Measurements from ENCODE around the gene LPIN1. TPM values are rescaled to one million over a fixed set of nuclear protein-coding genes. Genes with fewer than 3 reads are reported as not detected.

LPIN1 gene
- total and polyA plus RNA-seq, 2 of the 13 experiments (the other 11 are each of a cell fraction or from before 2014, with no cell fraction given) = 9.7 to 19.4 TPM

DNA sequence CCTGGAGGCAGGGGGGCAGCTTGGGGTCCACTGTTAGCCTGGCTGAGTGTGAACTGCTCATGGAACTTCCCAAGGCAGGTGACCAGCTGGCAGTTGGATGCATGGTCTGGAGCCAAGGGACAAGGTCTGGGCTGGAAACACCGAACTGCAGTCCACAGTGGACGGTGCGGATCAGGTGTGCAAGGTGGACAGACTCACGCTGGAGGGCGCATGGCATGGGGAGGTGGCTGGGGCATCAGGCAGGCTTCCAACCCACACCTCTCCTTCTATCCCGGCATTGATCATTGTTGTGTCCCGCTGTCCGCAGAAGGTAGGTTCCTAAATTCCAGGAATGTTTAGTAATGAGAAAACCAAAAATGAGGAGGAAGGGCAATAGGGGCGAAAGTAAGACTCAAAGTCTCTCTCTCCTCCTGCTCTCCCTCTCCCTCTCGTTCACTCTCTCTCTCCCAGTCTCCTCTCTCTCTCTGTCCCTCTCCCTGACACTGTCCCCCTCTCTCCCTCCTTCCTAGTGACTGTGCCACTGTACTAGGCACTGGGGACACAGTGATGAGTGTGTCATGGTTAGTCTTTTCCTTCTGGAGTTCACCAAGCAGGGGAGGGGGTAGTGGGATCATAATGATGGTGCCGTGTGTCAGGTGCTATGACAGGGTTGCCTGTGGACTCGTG is 30.3 kb upstream of the LPIN1 start (continued):
- TF ChIP-seq, protein P1, sequence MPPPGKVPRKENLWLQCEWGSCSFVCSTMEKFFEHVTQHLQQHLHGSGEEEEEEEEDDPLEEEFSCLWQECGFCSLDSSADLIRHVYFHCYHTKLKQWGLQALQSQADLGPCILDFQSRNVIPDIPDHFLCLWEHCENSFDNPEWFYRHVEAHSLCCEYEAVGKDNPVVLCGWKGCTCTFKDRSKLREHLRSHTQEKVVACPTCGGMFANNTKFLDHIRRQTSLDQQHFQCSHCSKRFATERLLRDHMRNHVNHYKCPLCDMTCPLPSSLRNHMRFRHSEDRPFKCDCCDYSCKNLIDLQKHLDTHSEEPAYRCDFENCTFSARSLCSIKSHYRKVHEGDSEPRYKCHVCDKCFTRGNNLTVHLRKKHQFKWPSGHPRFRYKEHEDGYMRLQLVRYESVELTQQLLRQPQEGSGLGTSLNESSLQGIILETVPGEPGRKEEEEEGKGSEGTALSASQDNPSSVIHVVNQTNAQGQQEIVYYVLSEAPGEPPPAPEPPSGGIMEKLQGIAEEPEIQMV (CRISPR knock-in tag; IDR thresholded peaks at IDR 0.05; ENCODE audit: low read depth) = no peak
- TF ChIP-seq ATF7-NPFF (CRISPR knock-in tag; IDR thresholded peaks at IDR 0.05; ENCODE audit: low read depth) (0 out of 2 replicates have a peak, but pooled peaks have one; percentile 31), SRF (IDR thresholded peaks at IDR 0.05; ENCODE audit: low read depth, low read length) (no peak)

DNA sequence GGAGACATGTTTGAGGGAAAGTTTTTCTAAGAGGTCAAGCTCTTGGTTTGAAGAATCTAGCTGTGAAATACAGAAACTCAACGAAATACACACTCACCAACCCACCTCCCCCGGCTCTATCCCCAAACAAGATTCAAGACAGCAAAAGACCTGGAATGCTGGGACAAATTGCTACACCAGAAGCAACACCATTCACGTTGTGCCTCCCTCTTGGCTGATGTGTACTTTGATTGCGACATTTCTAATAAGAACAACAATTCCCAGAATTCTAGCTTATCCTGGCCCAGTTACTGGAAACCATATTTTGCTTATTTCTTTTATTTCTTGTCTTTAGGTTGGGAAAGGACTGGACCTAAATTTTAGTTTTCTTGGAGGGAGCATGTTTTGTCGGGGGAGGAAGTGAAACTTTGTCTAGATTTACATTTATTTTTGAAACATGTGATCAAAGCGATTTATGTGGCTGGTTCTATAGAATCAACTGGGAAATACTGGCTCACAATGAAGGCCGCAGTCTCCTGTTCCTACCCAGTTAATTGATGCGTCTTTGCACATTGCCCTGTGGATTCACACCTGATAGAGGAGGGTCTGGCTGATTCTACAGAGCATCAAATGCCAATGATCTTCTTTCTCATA is 29.6 kb upstream of the LPIN1 start:
- in situ Hi-C loops (cut with HindIII; ENCODE audit: extremely low pct_ligation_motif_present, low pct_unique_long_range_greater_than_20kb) = no loop called here
- TF ChIP-seq, protein P2, sequence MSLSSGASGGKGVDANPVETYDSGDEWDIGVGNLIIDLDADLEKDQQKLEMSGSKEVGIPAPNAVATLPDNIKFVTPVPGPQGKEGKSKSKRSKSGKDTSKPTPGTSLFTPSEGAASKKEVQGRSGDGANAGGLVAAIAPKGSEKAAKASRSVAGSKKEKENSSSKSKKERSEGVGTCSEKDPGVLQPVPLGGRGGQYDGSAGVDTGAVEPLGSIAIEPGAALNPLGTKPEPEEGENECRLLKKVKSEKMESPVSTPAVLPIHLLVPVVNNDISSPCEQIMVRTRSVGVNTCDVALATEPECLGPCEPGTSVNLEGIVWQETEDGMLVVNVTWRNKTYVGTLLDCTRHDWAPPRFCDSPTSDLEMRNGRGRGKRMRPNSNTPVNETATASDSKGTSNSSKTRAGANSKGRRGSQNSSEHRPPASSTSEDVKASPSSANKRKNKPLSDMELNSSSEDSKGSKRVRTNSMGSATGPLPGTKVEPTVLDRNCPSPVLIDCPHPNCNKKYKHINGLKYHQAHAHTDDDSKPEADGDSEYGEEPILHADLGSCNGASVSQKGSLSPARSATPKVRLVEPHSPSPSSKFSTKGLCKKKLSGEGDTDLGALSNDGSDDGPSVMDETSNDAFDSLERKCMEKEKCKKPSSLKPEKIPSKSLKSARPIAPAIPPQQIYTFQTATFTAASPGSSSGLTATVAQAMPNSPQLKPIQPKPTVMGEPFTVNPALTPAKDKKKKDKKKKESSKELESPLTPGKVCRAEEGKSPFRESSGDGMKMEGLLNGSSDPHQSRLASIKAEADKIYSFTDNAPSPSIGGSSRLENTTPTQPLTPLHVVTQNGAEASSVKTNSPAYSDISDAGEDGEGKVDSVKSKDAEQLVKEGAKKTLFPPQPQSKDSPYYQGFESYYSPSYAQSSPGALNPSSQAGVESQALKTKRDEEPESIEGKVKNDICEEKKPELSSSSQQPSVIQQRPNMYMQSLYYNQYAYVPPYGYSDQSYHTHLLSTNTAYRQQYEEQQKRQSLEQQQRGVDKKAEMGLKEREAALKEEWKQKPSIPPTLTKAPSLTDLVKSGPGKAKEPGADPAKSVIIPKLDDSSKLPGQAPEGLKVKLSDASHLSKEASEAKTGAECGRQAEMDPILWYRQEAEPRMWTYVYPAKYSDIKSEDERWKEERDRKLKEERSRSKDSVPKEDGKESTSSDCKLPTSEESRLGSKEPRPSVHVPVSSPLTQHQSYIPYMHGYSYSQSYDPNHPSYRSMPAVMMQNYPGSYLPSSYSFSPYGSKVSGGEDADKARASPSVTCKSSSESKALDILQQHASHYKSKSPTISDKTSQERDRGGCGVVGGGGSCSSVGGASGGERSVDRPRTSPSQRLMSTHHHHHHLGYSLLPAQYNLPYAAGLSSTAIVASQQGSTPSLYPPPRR (CRISPR knock-in tag; IDR thresholded peaks at IDR 0.05; ENCODE audit: borderline replicate concordance) = no peak
- TF ChIP-seq, protein P3, sequence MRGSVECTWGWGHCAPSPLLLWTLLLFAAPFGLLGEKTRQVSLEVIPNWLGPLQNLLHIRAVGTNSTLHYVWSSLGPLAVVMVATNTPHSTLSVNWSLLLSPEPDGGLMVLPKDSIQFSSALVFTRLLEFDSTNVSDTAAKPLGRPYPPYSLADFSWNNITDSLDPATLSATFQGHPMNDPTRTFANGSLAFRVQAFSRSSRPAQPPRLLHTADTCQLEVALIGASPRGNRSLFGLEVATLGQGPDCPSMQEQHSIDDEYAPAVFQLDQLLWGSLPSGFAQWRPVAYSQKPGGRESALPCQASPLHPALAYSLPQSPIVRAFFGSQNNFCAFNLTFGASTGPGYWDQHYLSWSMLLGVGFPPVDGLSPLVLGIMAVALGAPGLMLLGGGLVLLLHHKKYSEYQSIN (CRISPR knock-in tag; IDR thresholded peaks at IDR 0.05; ENCODE audit: borderline replicate concordance) = no peak
- no peak for TF ChIP-seq ZFAT (CRISPR knock-in tag; conservative IDR thresholded peaks at IDR 0.05)
- TF ChIP-seq, protein P4, sequence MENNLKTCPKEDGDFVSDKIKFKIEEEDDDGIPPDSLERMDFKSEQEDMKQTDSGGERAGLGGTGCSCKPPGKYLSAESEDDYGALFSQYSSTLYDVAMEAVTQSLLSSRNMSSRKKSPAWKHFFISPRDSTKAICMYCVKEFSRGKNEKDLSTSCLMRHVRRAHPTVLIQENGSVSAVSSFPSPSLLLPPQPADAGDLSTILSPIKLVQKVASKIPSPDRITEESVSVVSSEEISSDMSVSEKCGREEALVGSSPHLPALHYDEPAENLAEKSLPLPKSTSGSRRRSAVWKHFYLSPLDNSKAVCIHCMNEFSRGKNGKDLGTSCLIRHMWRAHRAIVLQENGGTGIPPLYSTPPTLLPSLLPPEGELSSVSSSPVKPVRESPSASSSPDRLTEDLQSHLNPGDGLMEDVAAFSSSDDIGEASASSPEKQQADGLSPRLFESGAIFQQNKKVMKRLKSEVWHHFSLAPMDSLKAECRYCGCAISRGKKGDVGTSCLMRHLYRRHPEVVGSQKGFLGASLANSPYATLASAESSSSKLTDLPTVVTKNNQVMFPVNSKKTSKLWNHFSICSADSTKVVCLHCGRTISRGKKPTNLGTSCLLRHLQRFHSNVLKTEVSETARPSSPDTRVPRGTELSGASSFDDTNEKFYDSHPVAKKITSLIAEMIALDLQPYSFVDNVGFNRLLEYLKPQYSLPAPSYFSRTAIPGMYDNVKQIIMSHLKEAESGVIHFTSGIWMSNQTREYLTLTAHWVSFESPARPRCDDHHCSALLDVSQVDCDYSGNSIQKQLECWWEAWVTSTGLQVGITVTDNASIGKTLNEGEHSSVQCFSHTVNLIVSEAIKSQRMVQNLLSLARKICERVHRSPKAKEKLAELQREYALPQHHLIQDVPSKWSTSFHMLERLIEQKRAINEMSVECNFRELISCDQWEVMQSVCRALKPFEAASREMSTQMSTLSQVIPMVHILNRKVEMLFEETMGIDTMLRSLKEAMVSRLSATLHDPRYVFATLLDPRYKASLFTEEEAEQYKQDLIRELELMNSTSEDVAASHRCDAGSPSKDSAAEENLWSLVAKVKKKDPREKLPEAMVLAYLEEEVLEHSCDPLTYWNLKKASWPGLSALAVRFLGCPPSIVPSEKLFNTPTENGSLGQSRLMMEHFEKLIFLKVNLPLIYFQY (CRISPR knock-in tag; IDR thresholded peaks at IDR 0.05; ENCODE audit: borderline replicate concordance) = peak; percentile 51; the same call in 1 of the 2 replicates

More for the DNA sequence above, 29.6 kb upstream of the LPIN1 start:
- ChIA-PET POLR2A (no interaction called here), CTCF (ENCODE audit: low intra/inter-chr PET ratio, low total read pairs) (no interaction called here)
- no TSS peak for BruUV-seq (replicated peaks)
- H3K27ac ChIP-seq (ENCODE audit: extremely low read length, insufficient read depth, low read length) = no peak overlapping the region
- H3K9ac ChIP-seq (ENCODE audit: insufficient read depth, low read depth, low read length) = no peak overlapping the region
- H3K4me1 ChIP-seq (ENCODE audit: insufficient read depth, low read length) = peaks cover 27% of the 10 kb centered on the region
- peak overlapping the region; percentile 53 for H3K4me2 ChIP-seq (ENCODE audit: low read depth, low read length)
- no peaks in the 10 kb centered on the region for H3K9me3 ChIP-seq (ENCODE audit: low read length)
- H2AFZ ChIP-seq (ENCODE audit: low read length) = no peak overlapping the region
- H3K36me3 ChIP-seq (replicated peaks in 1 of 2; ENCODE audit: control insufficient read depth in 1 of 2, insufficient read depth in 2 of 2, low read length in 2 of 2) = no peaks in the 10 kb centered on the region
- 33% methylated on average over 8 of the region's 8 CpGs for WGBS (ENCODE audit: low lambda C conversion rate)
- H4K20me1 ChIP-seq (ENCODE audit: insufficient read depth, low read length) = no peaks in the 10 kb centered on the region
- FAIRE-seq (peak; percentile 46), ATAC-seq (peak; percentile 54), DNase-seq (ENCODE audit: low spot score) (peak; percentile 45)
- intact Hi-C loops (cut with micrococcal nuclease; ENCODE audit: unreplicated experiment) = no loop called here
- no peaks in the 10 kb centered on the region for H3K79me2 ChIP-seq (ENCODE audit: insufficient read depth, low read length)
- H3K27me3 ChIP-seq (ENCODE audit: control insufficient read depth in 1 of 2, insufficient read depth in 2 of 2, low read length in 2 of 2) = peaks cover 7 to 44% of the 10 kb centered on the region in 2 experiments; a peak in 3 of 5 replicates
- no peak overlapping the region; a peak in 1 of 6 replicates for H3K4me3 ChIP-seq (replicated peaks in 1 of 3; ENCODE audit: insufficient read depth in 1 of 3, low read depth in 2 of 3, low read length in 3 of 3)
